ENCODE data around the gene IGF2R. TPM values are rescaled to one million over a fixed set of nuclear protein-coding genes. Genes with fewer than 3 reads are reported as not detected.
"Not testable (repeated sequence)": the region's sequence is repeated elsewhere in the genome, so short reads cannot be mapped to it uniquely, and the experiment has no call there.

IGF2R gene
- total RNA-seq, 4 donors from 2014 or later = 60.0 to 93.4 (median 71.7) TPM

GRCh38 chr6:159997498-159998101 is 28.7 kb downstream of the IGF2R start:
- TF ChIP-seq, protein P1, sequence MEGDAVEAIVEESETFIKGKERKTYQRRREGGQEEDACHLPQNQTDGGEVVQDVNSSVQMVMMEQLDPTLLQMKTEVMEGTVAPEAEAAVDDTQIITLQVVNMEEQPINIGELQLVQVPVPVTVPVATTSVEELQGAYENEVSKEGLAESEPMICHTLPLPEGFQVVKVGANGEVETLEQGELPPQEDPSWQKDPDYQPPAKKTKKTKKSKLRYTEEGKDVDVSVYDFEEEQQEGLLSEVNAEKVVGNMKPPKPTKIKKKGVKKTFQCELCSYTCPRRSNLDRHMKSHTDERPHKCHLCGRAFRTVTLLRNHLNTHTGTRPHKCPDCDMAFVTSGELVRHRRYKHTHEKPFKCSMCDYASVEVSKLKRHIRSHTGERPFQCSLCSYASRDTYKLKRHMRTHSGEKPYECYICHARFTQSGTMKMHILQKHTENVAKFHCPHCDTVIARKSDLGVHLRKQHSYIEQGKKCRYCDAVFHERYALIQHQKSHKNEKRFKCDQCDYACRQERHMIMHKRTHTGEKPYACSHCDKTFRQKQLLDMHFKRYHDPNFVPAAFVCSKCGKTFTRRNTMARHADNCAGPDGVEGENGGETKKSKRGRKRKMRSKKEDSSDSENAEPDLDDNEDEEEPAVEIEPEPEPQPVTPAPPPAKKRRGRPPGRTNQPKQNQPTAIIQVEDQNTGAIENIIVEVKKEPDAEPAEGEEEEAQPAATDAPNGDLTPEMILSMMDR (IDR thresholded peaks at IDR 0.05) = no peak
- TF ChIP-seq POLR2A (IDR thresholded peaks at IDR 0.05) = no peak
- no peak for DNase-seq (ENCODE audit: low spot score in 2 of 2)
- 94 to 95% methylated on average over 11 of the region's 11 CpGs for WGBS, 2 donors
- H3K4me3 ChIP-seq (ENCODE audit: low read depth, poor library complexity, severe bottlenecking) = no peak overlapping the region
- intact Hi-C loops (cut with DNase I; ENCODE audit: low total_unique reads) = no loop called here

DNA sequence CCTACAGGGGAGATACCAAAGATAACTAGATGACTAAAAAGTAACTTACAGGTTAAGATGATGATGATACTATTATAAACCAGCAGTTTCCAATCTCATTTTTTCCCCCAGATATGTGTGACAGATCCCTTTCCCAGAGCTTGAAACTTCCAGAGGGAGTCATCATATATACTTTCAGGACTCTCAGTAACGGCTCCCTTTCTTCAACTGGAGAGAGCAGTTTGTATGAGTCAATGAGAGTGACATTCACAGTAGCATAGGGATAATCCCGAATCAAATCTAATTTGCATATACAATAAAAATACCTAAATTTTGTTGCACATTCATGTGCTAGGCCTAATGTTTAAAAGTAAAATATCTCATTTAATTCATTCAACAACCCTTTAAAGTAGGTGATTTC is 29.7 kb downstream of the IGF2R start:
- H3K4me3 ChIP-seq (ENCODE audit: low read depth, poor library complexity, severe bottlenecking) = no peak overlapping the region
- TF ChIP-seq, protein P1 (IDR thresholded peaks at IDR 0.05) = no peak
- no peak for TF ChIP-seq POLR2A (IDR thresholded peaks at IDR 0.05)
- 63 to 72% methylated on average over 2 of the region's 2 CpGs for WGBS, 2 donors
- no peak for DNase-seq (ENCODE audit: low spot score in 2 of 2)
- intact Hi-C loops (cut with DNase I; ENCODE audit: low total_unique reads) = no loop called here

DNA sequence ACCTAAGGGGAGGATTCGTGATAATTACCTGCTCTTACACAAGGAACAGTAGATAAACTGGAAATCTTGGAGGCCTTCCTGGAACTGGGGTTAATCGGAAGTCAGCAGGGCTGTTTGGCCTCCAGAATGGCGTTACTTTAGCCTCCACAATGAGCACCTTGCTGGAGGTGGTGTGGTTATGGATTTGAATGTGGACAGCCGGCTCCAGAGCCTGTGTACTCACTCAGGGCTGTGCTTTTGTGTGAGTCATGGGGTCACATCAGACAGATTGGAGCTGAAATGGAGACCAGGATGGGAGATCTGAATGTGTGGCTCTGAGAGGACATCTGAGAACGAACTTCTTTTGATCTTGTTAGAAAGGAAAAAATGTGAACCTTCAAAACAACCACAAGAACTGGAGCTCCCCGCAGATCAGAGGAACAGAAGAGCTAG is 30.4 kb downstream of the IGF2R start:
- intact Hi-C loops (cut with DNase I; ENCODE audit: low total_unique reads) = no loop called here
- DNase-seq (ENCODE audit: low spot score in 2 of 2) = no peak
- no peak overlapping the region for H3K4me3 ChIP-seq (ENCODE audit: low read depth, poor library complexity, severe bottlenecking)
- TF ChIP-seq, protein P1 (IDR thresholded peaks at IDR 0.05) = no peak
- no peak for TF ChIP-seq POLR2A (IDR thresholded peaks at IDR 0.05)
- WGBS, 2 donors = 89 to 91% methylated on average over 6 of the region's 6 CpGs

GRCh38 chr6:160000280-160000704 is 31.4 kb downstream of the IGF2R start:
- TF ChIP-seq, protein P1 (IDR thresholded peaks at IDR 0.05) = no peak
- no peak for TF ChIP-seq POLR2A (IDR thresholded peaks at IDR 0.05)
- intact Hi-C loops (cut with DNase I; ENCODE audit: low total_unique reads) = no loop called here
- no peak overlapping the region for H3K4me3 ChIP-seq (ENCODE audit: low read depth, poor library complexity, severe bottlenecking)
- no peak for DNase-seq (ENCODE audit: low spot score in 2 of 2)
- 65 to 75% methylated on average over 8 of the region's 8 CpGs for WGBS, 2 donors

DNA sequence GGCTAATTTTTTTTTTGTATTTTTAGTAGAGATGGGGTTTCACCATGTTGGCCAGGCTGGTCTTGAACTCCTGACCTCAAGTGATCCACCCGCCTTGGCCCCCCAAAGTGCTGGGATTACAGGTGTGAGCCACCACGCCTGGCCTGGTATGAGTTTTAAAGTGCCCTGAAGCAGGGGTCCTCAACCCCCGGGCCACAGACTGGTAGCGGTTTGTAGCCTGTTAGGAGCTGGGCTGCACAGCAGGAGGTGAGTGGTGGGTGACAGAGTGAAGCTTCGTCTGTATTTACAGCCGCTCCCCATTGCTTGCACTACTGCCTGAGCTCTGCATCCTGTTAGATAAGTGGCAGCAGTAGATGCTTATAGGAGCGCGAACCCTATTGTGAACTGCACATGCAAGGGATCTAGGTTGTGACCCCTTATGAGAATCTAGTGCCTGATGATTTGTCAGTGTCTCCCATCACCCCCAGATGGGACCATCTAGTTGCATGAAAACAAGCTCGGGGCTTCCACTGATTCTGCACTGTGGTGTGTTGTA is 32.1 kb downstream of the IGF2R start:
- H3K4me3 ChIP-seq (ENCODE audit: low read depth, poor library complexity, severe bottlenecking); intact Hi-C loops (cut with DNase I; ENCODE audit: low total_unique reads); DNase-seq (ENCODE audit: low spot score in 2 of 2): not testable (repeated sequence)
- 85 to 90% methylated on average over 9 of the region's 9 CpGs for WGBS, 2 donors

- 42 to 44% methylated on average over 2 of the region's 2 CpGs for WGBS, 2 donors
- intact Hi-C loops (cut with DNase I; ENCODE audit: low total_unique reads) = no loop called here
- no peak for DNase-seq (ENCODE audit: low spot score in 2 of 2)
- no peak overlapping the region for H3K4me3 ChIP-seq (ENCODE audit: low read depth, poor library complexity, severe bottlenecking)
- no peak for TF ChIP-seq POLR2A (IDR thresholded peaks at IDR 0.05)
- TF ChIP-seq, protein P1 (IDR thresholded peaks at IDR 0.05) = no peak
Observed at GRCh38 chr6:160002882-160003281, 34.0 kb downstream of the IGF2R start.

All from lower leg skin (tissue), 4 donors.